GM12892 (cell line): ENCODE data around the gene HP. TPM values are rescaled to one million over a fixed set of nuclear protein-coding genes. Genes with fewer than 3 reads are reported as not detected.
A peak's percentile ranks its signal among the peaks of the same experiment; 100 is the strongest.
"Not testable (repeated sequence)": the region's sequence is repeated elsewhere in the genome, so short reads cannot be mapped to it uniquely, and the experiment has no call there.

Experiments
- DNase-seq: peaks from one replicate; pipeline ENCODE4 v3.0.0; 2011; ENCODE audit not compliant: insufficient read length
- FAIRE-seq: peaks from 2 replicates; lab custom pipeline; 2011; peaks lifted over from hg19 to GRCh38; lab: Jason Lieb, UNC
- POLR2A ChIP-seq: IDR thresholded peaks from 2 replicates; pipeline ENCODE4 v1.6.1; 2011; ENCODE audit warnings: low read depth, low read length, control low read depth
- POLR2AphosphoS5 ChIP-seq: IDR thresholded peaks from 2 replicates; pipeline ENCODE4 v1.6.1; 2011; ENCODE audit warnings: low read depth, low read length, control low read depth
- TAF1 ChIP-seq: IDR thresholded peaks from 2 replicates; pipeline ENCODE4 v1.6.1; 2011; ENCODE audit warnings: low read depth, mild to moderate bottlenecking, control low read depth, low read length, borderline replicate concordance
- polyA plus RNA-seq: library from polyadenylated mRNA; unstranded; fragments of >200 nt; gene quantifications from one replicate; pipeline ENCODE4 v1.2.1, GENCODE V29; 2012; ENCODE audit warnings: missing spikeins, inconsistent platforms; ENCODE audit not compliant: missing spikeins

Gene HP, protein sequence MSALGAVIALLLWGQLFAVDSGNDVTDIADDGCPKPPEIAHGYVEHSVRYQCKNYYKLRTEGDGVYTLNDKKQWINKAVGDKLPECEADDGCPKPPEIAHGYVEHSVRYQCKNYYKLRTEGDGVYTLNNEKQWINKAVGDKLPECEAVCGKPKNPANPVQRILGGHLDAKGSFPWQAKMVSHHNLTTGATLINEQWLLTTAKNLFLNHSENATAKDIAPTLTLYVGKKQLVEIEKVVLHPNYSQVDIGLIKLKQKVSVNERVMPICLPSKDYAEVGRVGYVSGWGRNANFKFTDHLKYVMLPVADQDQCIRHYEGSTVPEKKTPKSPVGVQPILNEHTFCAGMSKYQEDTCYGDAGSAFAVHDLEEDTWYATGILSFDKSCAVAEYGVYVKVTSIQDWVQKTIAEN
- polyA plus RNA-seq: not detected

GRCh38 chr16:72054254-72054847 lies at the start of gene HP:
HP (plus strand) TSS chr16:72054505; CDS start chr16:72054653, 148 bp downstream.
- not testable (repeated sequence) for DNase-seq, FAIRE-seq

- not testable (repeated sequence) for FAIRE-seq, DNase-seq
These were observed 46.3 kb upstream of the HP start for GRCh38 chr16:72008065-72008423.

GRCh38 chr16:72008424-72009216 lies 45.7 kb upstream of the HP start, which contains the start of gene DHODH:
DHODH (plus strand) TSS chr16:72008744; CDS start chr16:72008765, 21 bp downstream.
- DNase-seq (peak; percentile 99), FAIRE-seq (peak; percentile 94)
- TF ChIP-seq TAF1: peak; percentile 89
- TF ChIP-seq POLR2AphosphoS5: peak; percentile 93
- peak; percentile 97 for TF ChIP-seq POLR2A

DNA sequence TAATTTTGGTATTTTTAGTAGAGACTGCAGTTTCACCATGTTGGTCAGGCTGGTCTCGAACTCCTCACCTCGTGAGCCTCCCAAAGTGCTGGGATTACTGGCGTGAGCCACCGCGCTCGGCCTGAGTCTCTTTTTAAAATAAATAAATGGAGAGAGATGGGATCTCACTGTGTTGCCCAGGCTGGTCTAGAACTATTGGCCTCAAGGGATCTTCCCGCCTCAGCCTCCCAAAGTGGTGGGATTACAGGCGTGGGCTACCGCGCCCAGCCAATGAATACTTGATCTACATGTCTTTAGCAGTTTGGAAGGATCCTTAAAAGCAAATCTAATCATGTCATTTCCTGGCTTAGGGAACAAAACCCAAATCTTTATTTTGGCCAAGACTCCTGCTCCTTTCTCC lies 44.5 kb upstream of the HP start:
- no peak for TF ChIP-seq POLR2A
- no peak for TF ChIP-seq POLR2AphosphoS5
- TF ChIP-seq TAF1: no peak
- no peak for FAIRE-seq
- DNase-seq: no peak

GRCh38 chr16:72012607-72013006 lies 41.7 kb upstream of the HP start:
- FAIRE-seq (no peak), DNase-seq (no peak)
- TF ChIP-seq POLR2AphosphoS5: no peak
- TF ChIP-seq TAF1: no peak
- no peak for TF ChIP-seq POLR2A

GRCh38 chr16:72013389-72013788 lies 40.9 kb upstream of the HP start:
- FAIRE-seq (no peak), DNase-seq (no peak)
- TF ChIP-seq POLR2A (no peak), TAF1 (no peak), POLR2AphosphoS5 (no peak)

GRCh38 chr16:72013888-72014581 lies 40.3 kb upstream of the HP start:
- no peak for DNase-seq
- FAIRE-seq: no peak
- TF ChIP-seq TAF1: no peak
- no peak for TF ChIP-seq POLR2A
- no peak for TF ChIP-seq POLR2AphosphoS5

GRCh38 chr16:72014675-72015074 lies 39.6 kb upstream of the HP start:
- TF ChIP-seq TAF1: no peak
- no peak for TF ChIP-seq POLR2AphosphoS5
- no peak for TF ChIP-seq POLR2A
- no peak for FAIRE-seq

DNA sequence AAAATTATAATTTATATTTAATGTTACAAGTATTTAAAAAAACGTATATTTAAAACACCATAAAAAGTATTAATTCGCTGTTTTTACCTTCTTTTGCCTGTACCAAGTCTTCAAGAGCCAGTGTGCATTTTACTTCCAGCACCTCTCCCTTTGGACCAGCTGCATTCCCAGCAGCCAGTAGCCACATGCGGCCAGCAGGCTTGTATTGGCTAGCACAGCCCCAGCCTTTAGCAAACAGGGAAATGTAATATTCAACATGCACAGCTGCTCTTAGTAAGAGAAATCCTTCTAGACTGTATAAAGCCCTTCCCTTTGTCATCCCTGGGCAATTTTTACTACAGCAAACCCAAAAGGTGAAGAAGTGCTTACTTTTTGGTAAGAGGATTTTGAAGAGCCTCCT lies 39.2 kb upstream of the HP start:
- TF ChIP-seq TAF1 (no peak), POLR2AphosphoS5 (no peak), POLR2A (no peak)
- FAIRE-seq (no peak), DNase-seq (no peak)

More at GRCh38 chr16:72014675-72015074, 39.6 kb upstream of the HP start:
- no peak for DNase-seq

DNA sequence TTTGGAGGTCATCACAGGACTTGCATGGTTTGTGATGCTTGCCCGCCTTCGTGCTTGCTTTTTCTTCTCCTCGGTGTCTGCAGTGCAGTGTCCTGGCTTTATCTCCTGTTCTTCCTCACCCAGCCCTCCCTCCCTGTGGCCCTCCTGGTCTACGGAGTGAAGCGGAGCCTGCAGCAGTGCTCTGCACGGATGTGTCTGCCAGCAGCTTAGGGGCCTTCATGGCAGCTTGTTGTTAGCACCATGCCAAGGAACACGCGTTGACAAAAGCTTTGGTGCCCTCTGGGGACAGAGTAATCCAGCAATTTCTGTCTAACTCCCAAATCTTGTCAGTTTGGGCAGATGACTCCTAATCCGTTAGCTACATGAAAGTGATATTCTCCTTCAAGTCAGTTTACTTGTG lies 35.8 kb upstream of the HP start:
- no peak for FAIRE-seq
- no peak for DNase-seq

GRCh38 chr16:72021043-72021442 lies 33.3 kb upstream of the HP start:
- FAIRE-seq: no peak
- DNase-seq: no peak
- TF ChIP-seq TAF1 (no peak), POLR2AphosphoS5 (no peak), POLR2A (no peak)

More for the DNA sequence above, 35.8 kb upstream of the HP start:
- TF ChIP-seq TAF1: no peak

GRCh38 chr16:72022127-72022526 lies 32.2 kb upstream of the HP start:
- TF ChIP-seq POLR2AphosphoS5 (no peak), POLR2A (no peak), TAF1 (no peak)
- DNase-seq: no peak
- FAIRE-seq: no peak

GRCh38 chr16:72023962-72024361 lies 30.3 kb upstream of the HP start:
- DNase-seq: no peak
- TF ChIP-seq POLR2AphosphoS5 (no peak), POLR2A (no peak), TAF1 (no peak)
- no peak for FAIRE-seq
